Endothelial cell of coronary artery (primary cell): ENCODE measurements around the gene FOXO6. TPM values are rescaled to one million over a fixed set of nuclear protein-coding genes. Genes with fewer than 3 reads are reported as not detected.

ENCODE experiments used
- total RNA-seq: library from RNA; depleted of rRNA; stranded (reverse); fragments of >200 nt; gene quantifications from 2 replicates; pipeline ENCODE4 v1.2.3, GENCODE V29; 2014

The FOXO6 gene
- total RNA-seq = 0.18 and 0.19 TPM in 2 replicates

DNA sequence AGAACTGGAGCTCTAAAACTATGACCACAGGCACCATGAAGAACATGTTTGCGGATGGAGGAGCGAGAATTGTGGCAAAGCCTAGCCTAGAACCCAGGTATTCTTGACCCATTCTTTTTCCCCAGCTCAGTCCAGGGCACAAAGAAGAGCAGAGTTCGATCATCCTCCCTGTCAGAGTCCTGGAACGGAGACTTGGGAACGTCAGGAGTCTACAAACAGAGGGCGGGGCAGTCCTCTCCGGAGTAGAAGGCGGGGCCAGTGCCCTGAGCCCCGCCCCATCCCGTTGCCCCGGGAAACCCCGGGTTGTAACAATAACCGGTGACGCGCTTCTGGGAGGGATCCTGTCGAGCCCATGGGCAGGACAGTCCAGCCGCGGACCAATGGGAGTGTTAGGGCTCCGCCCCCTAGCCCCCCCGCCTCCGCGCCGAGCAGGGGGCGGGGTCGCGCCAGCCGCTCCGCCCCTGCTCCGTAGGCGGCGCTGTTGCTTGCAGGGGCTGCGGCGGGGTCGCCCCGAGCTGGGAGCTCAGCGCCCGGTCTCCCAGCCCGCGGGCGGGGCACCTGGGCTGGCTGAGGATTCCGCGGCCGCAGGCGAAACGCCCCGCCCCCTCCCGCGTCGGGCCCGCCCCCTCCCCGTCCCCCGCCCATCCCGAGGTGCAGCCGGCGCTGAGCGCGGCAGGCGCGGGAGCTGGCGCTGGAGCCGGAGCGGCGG is at the start of gene FOXO6:
Gene FOXO6 (plus strand): TSS at position 649 of the 709 bp plus-strand sequence.

Other genes starting within 250 kb of the FOXO6 start
- gene SCMH1, start 119.1 kb upstream of the FOXO6 start, total RNA-seq = 12.4 and 15.0 TPM in 2 replicates
- gene EDN2, start 123.2 kb downstream of the FOXO6 start, total RNA-seq = 0.09 and 0.28 TPM in 2 replicates